Fibroblast of lung (primary cell): ENCODE results near the gene GNAI1. TPM values are rescaled to one million over a fixed set of nuclear protein-coding genes. Genes with fewer than 3 reads are reported as not detected.

Source experiments
- DNase-seq, 2 donors: peaks; one replicate each; pipeline versions ENCODE4 v3.0.0 to v3.0.0-alpha.2; 2010; ENCODE audit warnings: low read depth in 2 of 2
- H2AFZ ChIP-seq: 2 replicates; pipeline ENCODE4 v1.5.1; 2012; ENCODE audit warnings: low read length, control low read depth, inconsistent platforms
- H3K27ac ChIP-seq: 2 replicates; pipeline ENCODE4 v1.5.1; 2011; ENCODE audit warnings: low read length, control low read depth; ENCODE audit not compliant: insufficient read depth
- H3K27me3 ChIP-seq: 2 replicates; pipeline ENCODE4 v1.5.1; 2011; ENCODE audit warnings: mild to moderate bottlenecking, low read length; ENCODE audit not compliant: control insufficient read depth, insufficient read depth
- H3K36me3 ChIP-seq: 2 replicates; pipeline ENCODE4 v1.5.1; 2011; ENCODE audit warnings: low read length; ENCODE audit not compliant: control insufficient read depth, insufficient read depth
- H3K4me1 ChIP-seq: 2 replicates; pipeline ENCODE4 v1.5.1; 2011; ENCODE audit warnings: low read length; ENCODE audit not compliant: control insufficient read depth, insufficient read depth; ENCODE audit errors: extremely low read depth
- H3K4me2 ChIP-seq: 2 replicates; pipeline ENCODE4 v1.5.1; 2011; ENCODE audit warnings: low read length, control low read depth; ENCODE audit not compliant: insufficient read depth; ENCODE audit errors: extremely low read depth
- H3K4me3 ChIP-seq, 4 experiments: fragments of 200-600 bp in 1 of 4; sonication (generic) in 1 of 4; replicated peaks in 1 of 4; 2 replicates each; pipeline ENCODE4 v1.5.1; 2011 to 2016; ENCODE audit warnings: low read length in 4 of 4, low read depth in 3 of 4, mild to moderate bottlenecking in 3 of 4, control low read depth in 2 of 4, inconsistent platforms in 1 of 4, mixed read lengths in 1 of 4; ENCODE audit not compliant: insufficient read depth in 1 of 4; ENCODE audit errors: control extremely low read depth in 1 of 4
- H3K79me2 ChIP-seq: 2 replicates; pipeline ENCODE4 v1.5.1; 2012; ENCODE audit warnings: mild to moderate bottlenecking, low read length, inconsistent platforms; ENCODE audit not compliant: control insufficient read depth, insufficient read depth
- H3K9ac ChIP-seq: 2 replicates; pipeline ENCODE4 v1.5.1; 2011; ENCODE audit warnings: mild to moderate bottlenecking, low read length, control low read depth; ENCODE audit not compliant: insufficient read depth
- H3K9me3 ChIP-seq: 2 replicates; pipeline ENCODE4 v1.5.1; 2012; ENCODE audit warnings: low read depth, low read length; ENCODE audit not compliant: control insufficient read depth, insufficient read depth
- H4K20me1 ChIP-seq: 2 replicates; pipeline ENCODE4 v1.5.1; 2011; ENCODE audit warnings: low read length; ENCODE audit not compliant: control insufficient read depth, insufficient read depth; ENCODE audit errors: extremely low read depth
- CTCF ChIP-seq, 2 donors: IDR thresholded peaks in 1 of 2; conservative IDR thresholded peaks in 1 of 2; 1 replicate in 1 of 2; 2 replicates in 1 of 2; pipeline ENCODE4 v1.5.1; 2011 to 2012; ENCODE audit warnings: low read length in 2 of 2, control low read depth in 1 of 2, inconsistent platforms in 1 of 2, low read depth in 1 of 2, mild to moderate bottlenecking in 1 of 2
- EZH2 ChIP-seq: IDR thresholded peaks from 2 replicates; pipeline ENCODE4 v1.5.1; 2012; ENCODE audit warnings: low read length, control low read depth, mild to moderate bottlenecking; ENCODE audit errors: missing control alignments
- polyA plus RNA-seq, 2 donors: library from polyadenylated mRNA; depleted of rRNA in 1 of 2; stranded (reverse) in 1 of 2; unstranded in 1 of 2; fragments of >200 nt; gene quantifications; 2 replicates each; pipeline ENCODE4 v1.2.1, GENCODE V29; 2011 to 2012; ENCODE audit warnings: missing spikeins in 1 of 2
- total RNA-seq: library from RNA; depleted of rRNA; stranded (reverse); fragments of >200 nt; gene quantifications from 2 replicates; pipeline ENCODE4 v1.2.1, GENCODE V29; 2014

The GNAI1 gene
- total and polyA plus RNA-seq, 2 donors (not counting 1 experiment from before 2014, with no cell fraction given): 68.9 to 81.8 TPM

- no peaks in the 10 kb centered on the region for H3K36me3 ChIP-seq
- no peaks in the 10 kb centered on the region for H3K9me3 ChIP-seq
- H3K79me2 ChIP-seq: peaks cover 86% of the 10 kb centered on the region
- no peaks in the 10 kb centered on the region for H4K20me1 ChIP-seq
- H2AFZ ChIP-seq: no peak overlapping the region
- H3K4me2 ChIP-seq: peak overlapping the region; percentile 77
- peak overlapping the region in 3 of 4 experiments; percentile 9 to 24 (median 20) for H3K4me3 ChIP-seq
- H3K27ac ChIP-seq: peak overlapping the region; percentile 86
- peaks cover 25% of the 10 kb centered on the region for H3K4me1 ChIP-seq
- peak overlapping the region; percentile 61 for H3K9ac ChIP-seq
- DNase-seq: peak; percentile 87 to 88
- no peaks in the 10 kb centered on the region for H3K27me3 ChIP-seq
- no peak for TF ChIP-seq CTCF (conservative IDR thresholded peaks at IDR 0.05 in 1 of 2, IDR thresholded peaks at IDR 0.05 in 1 of 2; ENCODE audit: low read depth in 1 of 2, low read length in 2 of 2)
Observed at GRCh38 chr7:80145780-80146422, 11.3 kb downstream of the GNAI1 start.

- Histone ChIP-seq H3K27ac (peak overlapping the region; percentile 86), H3K9ac (peak overlapping the region; percentile 13), H3K79me2 (peaks cover 83% of the 10 kb centered on the region), H3K27me3 (no peaks in the 10 kb centered on the region), H4K20me1 (no peaks in the 10 kb centered on the region), H3K36me3 (no peaks in the 10 kb centered on the region), H3K4me1 (peaks cover 31% of the 10 kb centered on the region), H3K4me3 (no peak overlapping the region), H2AFZ (no peak overlapping the region), H3K9me3 (no peaks in the 10 kb centered on the region), H3K4me2 (peak overlapping the region; percentile 77)
- TF ChIP-seq EZH2 (no peak), CTCF (conservative IDR thresholded peaks at IDR 0.05 in 1 of 2, IDR thresholded peaks at IDR 0.05 in 1 of 2; ENCODE audit: low read depth in 1 of 2, low read length in 2 of 2) (no peak)
- DNase-seq: peak in 1 of 2 donors; percentile 27
Observed at GRCh38 chr7:80146545-80147182, 12.0 kb downstream of the GNAI1 start.

DNA sequence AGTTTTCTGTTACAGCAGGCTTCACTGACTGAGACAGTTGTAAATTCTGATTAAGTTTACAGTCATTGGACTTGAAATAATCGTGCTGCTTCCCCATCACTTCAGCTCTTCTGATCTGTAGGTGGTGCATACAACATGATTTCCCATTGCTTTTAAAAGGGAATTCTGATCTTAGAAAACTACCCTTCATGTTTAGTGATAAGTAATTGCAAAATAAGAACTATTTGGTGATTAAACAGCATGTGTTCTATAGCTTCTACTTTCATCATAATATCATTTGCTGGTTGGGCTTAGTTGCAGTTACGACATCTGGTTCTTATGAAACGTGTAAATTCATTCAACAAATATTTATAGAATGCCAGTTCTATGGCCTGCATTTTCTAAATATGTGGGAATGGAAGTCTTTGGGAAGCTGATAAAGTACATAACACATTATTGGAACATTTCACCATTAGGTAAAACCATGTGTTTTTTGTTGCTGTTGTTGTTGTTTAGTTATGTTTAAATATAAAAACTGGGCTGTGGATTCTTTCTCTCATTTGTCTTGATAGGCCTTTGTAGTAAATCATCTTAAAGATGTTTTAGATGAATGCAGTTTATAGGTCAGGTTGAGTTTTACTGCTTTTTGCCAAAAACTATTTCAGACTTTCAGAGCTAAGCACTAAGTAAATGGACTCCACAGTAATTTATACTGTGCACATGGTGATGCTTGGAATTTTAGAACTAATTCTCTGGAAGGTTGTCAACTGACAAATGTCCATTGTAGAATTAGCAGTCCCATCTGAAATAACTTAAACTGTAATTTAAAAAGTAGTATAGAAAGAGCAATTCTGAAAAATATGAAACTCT lies 13.1 kb downstream of the GNAI1 start:
- H3K9ac ChIP-seq: no peak overlapping the region
- H3K79me2 ChIP-seq: peaks cover 82% of the 10 kb centered on the region
- H4K20me1 ChIP-seq: no peaks in the 10 kb centered on the region

More for the DNA sequence above, 13.1 kb downstream of the GNAI1 start:
- Histone ChIP-seq H3K4me3 (peak overlapping the region in 1 of 4 experiments; percentile 7), H3K27ac (peak overlapping the region; percentile 86), H3K36me3 (no peaks in the 10 kb centered on the region), H3K27me3 (no peaks in the 10 kb centered on the region), H3K4me2 (peak overlapping the region; percentile 5), H2AFZ (no peak overlapping the region), H3K9me3 (no peaks in the 10 kb centered on the region), H3K4me1 (peaks cover 33% of the 10 kb centered on the region)
- TF ChIP-seq CTCF (conservative IDR thresholded peaks at IDR 0.05 in 1 of 2, IDR thresholded peaks at IDR 0.05 in 1 of 2; ENCODE audit: low read depth in 1 of 2, low read length in 2 of 2) (no peak), EZH2 (no peak)
- DNase-seq: peak; percentile 91 to 93
